Heart right ventricle (tissue), 16 donors: ENCODE measurements around the gene IMMT. TPM values are rescaled to one million over a fixed set of nuclear protein-coding genes. Genes with fewer than 3 reads are reported as not detected.
A peak's percentile ranks its signal among the peaks of the same experiment; 100 is the strongest.
"Not testable (repeated sequence)": the region's sequence is repeated elsewhere in the genome, so short reads cannot be mapped to it uniquely, and the experiment has no call there.

Source experiments
- ATAC-seq, 8 donors: fragments of 200-7000 bp; cut with Tn5 transposase; one replicate each; pipeline ENCODE4 v1.9.1; 2020; ENCODE audit warnings: mild to moderate bottlenecking in 8 of 8, moderate library complexity in 8 of 8, moderate number of reproducible peaks in 1 of 8
- DNase-seq, 2 donors: peaks; one replicate each; pipeline ENCODE4 v3.0.0-alpha.2; 2020
- H3K27ac ChIP-seq, 10 donors: fragments of 200-600 bp; sonication (generic) in 2 of 10; one replicate each; pipeline versions ENCODE4 v1.5.0 to v1.8.0; 2020 to 2022; ENCODE audit warnings: mild to moderate bottlenecking in 3 of 10
- H3K27me3 ChIP-seq, 7 donors: fragments of 200-600 bp; one replicate each; pipeline ENCODE4 v1.8.0; 2021 to 2022; ENCODE audit warnings: mild to moderate bottlenecking in 2 of 7
- H3K36me3 ChIP-seq, 9 donors: fragments of 200-600 bp; sonication (generic) in 1 of 9; one replicate each; pipeline versions ENCODE4 v1.5.0 to v1.8.0; 2020 to 2022; ENCODE audit warnings: mild to moderate bottlenecking in 2 of 9
- H3K4me1 ChIP-seq, 9 donors: fragments of 200-600 bp; sonication (generic) in 1 of 9; one replicate each; pipeline versions ENCODE4 v1.5.0 to v1.8.0; 2020 to 2022; ENCODE audit warnings: mild to moderate bottlenecking in 4 of 9
- H3K4me3 ChIP-seq, 10 donors: fragments of 200-600 bp; sonication (generic) in 2 of 10; one replicate each; pipeline versions ENCODE4 v1.5.0 to v1.8.0; 2020 to 2022; ENCODE audit warnings: mild to moderate bottlenecking in 7 of 10, moderate library complexity in 2 of 10
- H3K9me3 ChIP-seq, 11 donors: fragments of 200-600 bp in 10 of 11; sonication (generic) in 2 of 11; one replicate each; pipeline versions ENCODE4 v1.5.0 to v1.8.0; 2013 to 2022; ENCODE audit warnings: mild to moderate bottlenecking in 2 of 11, control low read depth in 1 of 11, moderate library complexity in 1 of 11
- CTCF ChIP-seq, 9 donors: fragments of 200-600 bp; sonication (generic) in 2 of 9; IDR thresholded peaks; one replicate each; pipeline versions ENCODE4 v1.5.0 to v1.8.0; 2021 to 2022; ENCODE audit warnings: antibody characterized with exemption in 9 of 9, mild to moderate bottlenecking in 5 of 9, moderate library complexity in 1 of 9
- WGBS, 2 donors: extraction: QIAGEN DNeasy Blood & Tissue Kit; methylation state at CpG; one replicate each; pipeline ENCODE4 v1.1.7; 2013; ENCODE audit warnings: inconsistent platforms in 1 of 2; 5-methylcytosine and 5-hydroxymethylcytosine counted together
- intact Hi-C, 10 donors: fragments of 100-400 bp; cut with DNase I; formaldehyde crosslinking; loops; one replicate each; pipeline versions ENCODE4 v1.11.1 to v1.14.2; 2022
- long read RNA-seq, 3 donors: library from polyadenylated mRNA; unstranded; transcript quantifications; one replicate each; pipeline ENCODE4 v2.0.0, GENCODE V29; 2020 to 2021
- polyA plus RNA-seq, 2 donors: library from polyadenylated mRNA; stranded (reverse); fragments of 200-250 nt; gene quantifications; one replicate each; pipeline ENCODE4 v1.2.3, GENCODE V29; 2013
- total RNA-seq, 10 donors: library from RNA; stranded (reverse); fragmentation: NEBNext Ultra II Directional in 3 of 10; extraction: Animal tissue kit (Norgen Biotek cat#: 25700) in 3 of 10; gene quantifications; one replicate each; pipeline versions ENCODE4 v1.2.1 to v1.2.4, GENCODE V29; 2021 to 2023
- donor health status: Arrhythmogenic right ventricular cardiomyopathy.
- donor health status: ischemic (EF 13 %, LVEDD 7.1; RV severe dilation, severe dysfunction).
- donor health status: healthy with polysubstance abuse.
- donor health status: DM: no; HTN: yes; CAD: no.
- donor health status: DM: no; HTN: no; CAD: no.
- donor health status: ischemic (EF 25% LVEDD 6.9; RV normal size, moderate dysfunction).
- donor health status: ischemic (EF 25% LVEDD 5.7; RV mildly dilated, moderate dysfunction).
- donor health status: healthy.
- donor health status: DM: yes; HTN: yes; CAD: no.
- donor health status: Ischemic cardiomyopathy.
- donor health status: ischemic (EF 35%, LVEDD 5.7; RV mildly dilated, moderate dysfunction).
- donor health status: nonischemic (EF 11% LVEDD 7.7; RV severe dilation, severe dysfunction).
- donor health status: DM: yes; HTN: yes; CAD: no.
- donor health status: PGD.
- donor health status: ischemic (EF 29% LVEDD 5.4; RV normal size, mild dysfunction).
- donor health status: nonischemic (EF 23%, LVEDD 6.1; RV moderate dilation, normal function).

Gene IMMT
- total RNA-seq (100 to 1,000 TPM; 211 to 333 (median 306) TPM), polyA plus RNA-seq (100 to 1,000 TPM in 1 of 2 donors, 10 to 100 TPM in 1; 48.2 to 135 TPM)
- long read RNA-seq, donor 1, partial matches to known transcripts, result 5 of 54 reads
- long read RNA-seq, donor 1, other reads (novel, unspliced or antisense), result 48 of 54 reads
- long read RNA-seq, donor 2, partial matches to known transcripts, result 7 of 91 reads
- long read RNA-seq, donor 2, other reads (novel, unspliced or antisense), result 82 of 91 reads
- long read RNA-seq, donor 3, partial matches to known transcripts, result 15 of 71 reads
- long read RNA-seq, donor 3, other reads (novel, unspliced or antisense), result 55 of 71 reads

GRCh38 chr2:86195055-86195807 is at the start of gene IMMT:
Gene IMMT (minus strand): TSS chr2:86195462. CDS start chr2:86195382, 80 bp downstream.
- Histone ChIP-seq H3K27me3 (no peaks in the 10 kb centered on the region), H3K36me3 (peaks cover 0 to 13% (median 0%) of the 10 kb centered on the region in 9 donors), H3K27ac (peak within 1 kb of the TSS; percentile 93 to 100 (median 99)), H3K9me3 (no peaks in the 10 kb centered on the region), H3K4me3 (peak within 1 kb of the TSS; percentile 58 to 99 (median 86)), H3K4me1 (peaks cover 6 to 69% (median 55%) of the 10 kb centered on the region in 9 donors)
- intact Hi-C loops, result loop anchor here in 1 of 10 donors (5.0 kb wide), 1 partner anchor 247 kb away; the partner anchor contains the start of gene KDM3A
- ATAC-seq (peak; percentile 94 to 96 (median 94)), DNase-seq (peak; percentile 97 to 98)
- WGBS, 2 donors, result 0% methylated on average over 61 to 74 of the region's 74 CpGs
- no peak for TF ChIP-seq CTCF (IDR thresholded peaks at IDR 0.05)

- H3K4me1 ChIP-seq, result peaks cover 0 to 27% (median 9%) of the 10 kb centered on the region in 9 donors
- ATAC-seq, DNase-seq, H3K36me3 ChIP-seq, H3K4me3 ChIP-seq, H3K9me3 ChIP-seq, H3K27me3 ChIP-seq: not testable (repeated sequence)
- intact Hi-C loops, result loop anchor here in 1 of 10 donors (5.0 kb wide), 1 partner anchor 38 kb away; no protein-coding TSS in a partner anchor
- WGBS, 2 donors, result 94 to 97% methylated on average over 5 of the region's 5 CpGs
- H3K27ac ChIP-seq, result peak overlapping the region in 1 of 10 donors; percentile 31
Observed at GRCh38 chr2:86244781-86245180, 49.5 kb upstream of the IMMT start.

- peak in 1 of 8 donors; percentile 16 for ATAC-seq
- DNase-seq, result no peak
- intact Hi-C loops, result no loop called here
- H3K9me3 ChIP-seq, result peaks cover 0 to 6% (median 0%) of the 10 kb centered on the region in 11 donors
- TF ChIP-seq CTCF (IDR thresholded peaks at IDR 0.05), result no peak
- no peaks in the 10 kb centered on the region for H3K36me3 ChIP-seq
- peaks cover 0 to 23% (median 11%) of the 10 kb centered on the region in 9 donors for H3K4me1 ChIP-seq
- no peaks in the 10 kb centered on the region for H3K27me3 ChIP-seq
- WGBS, 2 donors, result 78 to 85% methylated on average over 5 of the region's 5 CpGs
- peak overlapping the region in 2 of 10 donors; percentile 3 to 31 for H3K27ac ChIP-seq
- H3K4me3 ChIP-seq, result no peak overlapping the region
Observed at GRCh38 chr2:86243950-86244733, 48.9 kb upstream of the IMMT start.

- Histone ChIP-seq H3K27me3 (no peaks in the 10 kb centered on the region), H3K36me3 (no peaks in the 10 kb centered on the region), H3K4me1 (peaks cover 0 to 19% (median 10%) of the 10 kb centered on the region in 9 donors), H3K27ac (no peak overlapping the region), H3K9me3 (peaks cover 0 to 6% (median 0%) of the 10 kb centered on the region in 11 donors), H3K4me3 (no peak overlapping the region)
- intact Hi-C loops, result no loop called here
- DNase-seq, result no peak
- TF ChIP-seq CTCF (IDR thresholded peaks at IDR 0.05), result no peak
- 87 to 92% methylated on average over 6 of the region's 6 CpGs for WGBS, 2 donors
- ATAC-seq, result no peak
Observed at GRCh38 chr2:86243272-86243671, 48.0 kb upstream of the IMMT start.
